A549 (cell line): Measurements from ENCODE around the gene ACADVL. TPM values are rescaled to one million over a fixed set of nuclear protein-coding genes. Genes with fewer than 3 reads are reported as not detected.

Source experiments
- ATAC-seq, 2 experiments: fragments of 200-7000 bp in 1 of 2; fragments of >200 bp in 1 of 2; cut with Nextera tagmentation in 1 of 2; cut with Tn5 transposase in 1 of 2; 3 replicates each; pipeline versions ENCODE4 v1.8.0 to v1.9.1; 2018 to 2020; ENCODE audit warnings: mild to moderate bottlenecking in 1 of 2, moderate library complexity in 1 of 2
- CTCF ChIA-PET: fragments of 300-600 bp; sonication (Branson Sonifier 250); formaldehyde crosslinking; extraction: SDS; loops from one replicate; lab custom pipeline; 2021; ENCODE audit warnings: antibody characterized with exemption, inconsistent platforms; lab: Yijun Ruan, JAX
- POLR2A ChIA-PET: fragments of 350-600 bp; formaldehyde crosslinking; extraction: SDS; loops from one replicate; lab custom pipeline; 2021; ENCODE audit warnings: antibody characterized with exemption, inconsistent platforms; lab: Yijun Ruan, JAX
- DNase-seq, 2 experiments: peaks; one replicate each; pipeline versions ENCODE4 v3.0.0 to v3.0.0-alpha.2; 2011 to 2016; ENCODE audit warnings: low read depth in 1 of 2, low spot score in 1 of 2
- FAIRE-seq: peaks from 2 replicates; lab custom pipeline; 2011; peaks lifted over from hg19 to GRCh38; lab: Jason Lieb, UNC
- H3K27ac ChIP-seq, 2 experiments: fragments of >200 bp; sonication (Bioruptor Twin); formaldehyde crosslinking; 3 replicates each; pipeline ENCODE4 v1.5.1; 2016 to 2017
- H3K4me1 ChIP-seq: fragments of >200 bp; sonication (Bioruptor Twin); formaldehyde crosslinking; 3 replicates; pipeline ENCODE4 v1.6.1; 2016
- H3K4me2 ChIP-seq: fragments of >200 bp; sonication (Bioruptor Twin); formaldehyde crosslinking; 3 replicates; pipeline ENCODE4 v1.6.1; 2016
- H3K4me3 ChIP-seq: fragments of >200 bp; sonication (Bioruptor Twin); formaldehyde crosslinking; 3 replicates; pipeline ENCODE4 v1.5.1; 2016
- H3K9me3 ChIP-seq: fragments of >200 bp; sonication (Bioruptor Twin); formaldehyde crosslinking; 3 replicates; pipeline ENCODE4 v1.6.1; 2016
- ATOH8 ChIP-seq: fragments of 250-450 bp; sonication (Bioruptor Pico); IDR thresholded peaks from 2 replicates; pipeline ENCODE4 v1.5.0; 2020; ENCODE audit warnings: low read depth, mild to moderate bottlenecking, moderate library complexity
- BHLHE40 ChIP-seq: IDR thresholded peaks from 2 replicates; pipeline ENCODE4 v1.6.1; 2012; ENCODE audit warnings: low read depth, low read length, inconsistent platforms
- CEBPB ChIP-seq, 2 experiments: fragments of >200 bp in 1 of 2; sonication (Bioruptor Twin) in 1 of 2; formaldehyde crosslinking in 1 of 2; IDR thresholded peaks; 2 replicates each; pipeline ENCODE4 v1.6.1; 2012 to 2016
- CTCF ChIP-seq: fragments of >200 bp; sonication (Bioruptor Twin); formaldehyde crosslinking; IDR thresholded peaks from 3 replicates; pipeline ENCODE4 v1.5.1; 2016
- EHF ChIP-seq: fragments of 250-450 bp; sonication (Bioruptor Pico); IDR thresholded peaks from 2 replicates; pipeline ENCODE4 v1.5.0; 2020; ENCODE audit warnings: mild to moderate bottlenecking
- ELK1 ChIP-seq: fragments of 150-350 bp; IDR thresholded peaks from 2 replicates; pipeline ENCODE4 v1.6.1; 2014; ENCODE audit warnings: low read depth, mild to moderate bottlenecking, low read length
- EP300 ChIP-seq, 2 experiments: fragments of >200 bp; sonication (Bioruptor Twin); formaldehyde crosslinking; IDR thresholded peaks; 2 replicates in 1 of 2; 3 replicates in 1 of 2; pipeline ENCODE4 v1.6.1; 2016 to 2017
- ESRRA ChIP-seq: fragments of 150-350 bp; IDR thresholded peaks from 2 replicates; pipeline ENCODE4 v1.6.1; 2014; ENCODE audit warnings: mild to moderate bottlenecking, low read length, borderline replicate concordance
- HDAC2 ChIP-seq: fragments of 200-600 bp; sonication (generic); IDR thresholded peaks from 2 replicates; pipeline ENCODE4 v1.6.1; 2016
- HOXA7 ChIP-seq: fragments of 250-450 bp; sonication (Bioruptor Pico); IDR thresholded peaks from 2 replicates; pipeline ENCODE4 v1.5.0; 2020; ENCODE audit warnings: mild to moderate bottlenecking, moderate library complexity
- JUNB ChIP-seq: fragments of >200 bp; sonication (Bioruptor Twin); formaldehyde crosslinking; IDR thresholded peaks from 2 replicates; pipeline ENCODE4 v1.6.1; 2016
- KDM1A ChIP-seq: fragments of 200-600 bp; sonication (generic); IDR thresholded peaks from 2 replicates; pipeline ENCODE4 v1.6.1; 2016; ENCODE audit warnings: low read depth, mild to moderate bottlenecking
- MAZ ChIP-seq: fragments of 150-350 bp; IDR thresholded peaks from 2 replicates; pipeline ENCODE4 v1.6.1; 2014; ENCODE audit warnings: antibody characterized with exemption, low read depth, low read length, borderline replicate concordance
- NPAS2 ChIP-seq: fragments of 250-450 bp; sonication (Bioruptor Pico); IDR thresholded peaks from 2 replicates; pipeline ENCODE4 v1.8.0; 2022; ENCODE audit warnings: mild to moderate bottlenecking, moderate library complexity, borderline replicate concordance
- PHF8 ChIP-seq: fragments of 200-600 bp; sonication (generic); IDR thresholded peaks from 2 replicates; pipeline ENCODE4 v1.6.1; 2016; ENCODE audit warnings: low read depth, mild to moderate bottlenecking, antibody characterized with exemption, moderate library complexity, borderline replicate concordance
- POLR2A ChIP-seq: IDR thresholded peaks from 2 replicates; pipeline ENCODE4 v1.6.1; 2012; ENCODE audit warnings: mild to moderate bottlenecking, low read length
- RAD21 ChIP-seq, 2 experiments: fragments of >200 bp in 1 of 2; sonication (Bioruptor Twin) in 1 of 2; formaldehyde crosslinking in 1 of 2; IDR thresholded peaks in 1 of 2; conservative IDR thresholded peaks in 1 of 2; 2 replicates in 1 of 2; 3 replicates in 1 of 2; pipeline ENCODE4 v1.6.1; 2012 to 2018; ENCODE audit warnings: inconsistent platforms in 1 of 2
- RARB ChIP-seq: fragments of 250-450 bp; sonication (Bioruptor Pico); IDR thresholded peaks from 2 replicates; pipeline ENCODE4 v1.8.0; 2021; ENCODE audit warnings: mild to moderate bottlenecking, moderate library complexity
- RCOR1 ChIP-seq: fragments of 150-350 bp; IDR thresholded peaks from 2 replicates; pipeline ENCODE4 v1.6.1; 2014; ENCODE audit warnings: antibody characterized with exemption, low read length, low read depth
- RNF2 ChIP-seq: fragments of 200-600 bp; sonication (generic); IDR thresholded peaks from 2 replicates; pipeline ENCODE4 v1.6.1; 2016; ENCODE audit warnings: low read depth, mild to moderate bottlenecking, antibody characterized with exemption, moderate library complexity, borderline replicate concordance
- TP53 ChIP-seq: fragments of 250-450 bp; sonication (Bioruptor Pico); IDR thresholded peaks from 2 replicates; pipeline ENCODE4 v1.5.0; 2021; ENCODE audit warnings: mild to moderate bottlenecking, moderate library complexity
- ZSCAN20 ChIP-seq: fragments of 250-450 bp; sonication (Bioruptor Pico); IDR thresholded peaks from 2 replicates; pipeline ENCODE4 v1.8.0; 2022; ENCODE audit warnings: mild to moderate bottlenecking, moderate library complexity
- WGBS: methylation state at CpG from one replicate; pipeline ENCODE4 v1.1.6; 2017; ENCODE audit errors: missing lambda C conversion rate; 5-methylcytosine and 5-hydroxymethylcytosine counted together
- polyA plus RNA-seq, 4 experiments: library from polyadenylated mRNA; depleted of rRNA in 3 of 4; stranded (reverse); fragments of >200 nt; fragmentation: RNase III in 1 of 4; extraction: RNeasy Plus Mini Kit Qiagen cat#74134 plus additional on column Dnase treatment in 1 of 4; gene quantifications; 2 replicates in 3 of 4; 3 replicates in 1 of 4; pipeline ENCODE4 v1.2.3, GENCODE V29; 2011 to 2017
- TF ChIP-seq, protein P1 (sequence below): fragments of >200 bp; sonication (Bioruptor Twin); formaldehyde crosslinking; IDR thresholded peaks from 3 replicates; pipeline ENCODE4 v1.6.1; 2016
- TF ChIP-seq, protein P2 (sequence below): IDR thresholded peaks from 2 replicates; pipeline ENCODE4 v1.6.1; 2012; ENCODE audit warnings: low read depth, borderline replicate concordance

The ACADVL gene
- polyA plus RNA-seq, 2 of the 4 experiments (the other 2 are of a cell fraction), result 238 to 425 TPM

DNA sequence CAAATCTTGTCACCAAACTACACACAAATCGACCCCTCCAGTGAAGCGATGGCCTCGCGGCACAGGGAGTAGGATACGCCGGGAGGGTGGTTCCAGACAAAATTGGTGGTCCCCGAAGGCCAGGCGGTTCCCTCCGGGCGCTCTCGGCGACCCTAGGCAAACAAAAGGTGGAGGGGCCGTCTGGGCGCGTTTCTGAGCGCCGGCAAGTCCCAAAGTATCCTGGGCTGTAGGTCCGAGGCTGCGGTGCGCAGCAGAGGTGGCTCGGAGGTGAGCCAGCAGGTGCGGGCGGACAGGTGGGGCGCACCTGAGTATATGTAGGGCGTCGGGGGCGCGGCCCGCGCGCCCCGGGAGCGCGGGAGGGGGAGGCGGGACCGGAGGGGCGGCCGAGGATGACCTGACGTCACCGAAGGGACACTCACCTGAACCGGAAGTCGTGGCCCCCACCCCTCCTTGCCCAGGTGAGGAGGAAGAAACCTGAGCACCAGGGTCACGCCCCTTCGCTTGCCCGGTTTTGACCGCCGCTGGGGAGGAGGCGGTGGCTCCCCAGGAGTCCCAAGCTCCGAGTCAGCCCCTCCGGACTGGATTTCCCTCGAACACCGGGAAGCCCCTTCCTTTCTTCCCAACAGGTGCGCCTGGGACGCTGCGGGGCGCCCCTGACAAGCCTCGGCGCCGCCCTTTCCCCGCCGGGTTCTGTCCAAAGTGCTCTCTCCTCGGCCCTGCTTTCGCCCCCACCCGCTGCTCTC is 42.6 kb downstream of the ACADVL start, which contains the start of gene CLDN7:
CLDN7 (minus strand) TSS at position 287 of the 743 bp plus-strand sequence. CDS start 435 bp downstream, outside the sequence.
- Histone ChIP-seq H3K4me1 (peaks cover 65% of the 10 kb centered on the region), H3K4me2 (peak within 1 kb of the TSS; percentile 79), H3K27ac (peak within 1 kb of the TSS; percentile 73 to 83), H3K4me3 (no peak within 1 kb of the TSS), H3K9me3 (no peaks in the 10 kb centered on the region)
- no peak for ATAC-seq
- ChIA-PET POLR2A (no interaction called here), CTCF (interaction anchor here (1.1 to 4.3 kb wide), 4 partner anchors 18 to 34 kb away, joined by 3 to 52 read pairs (median 4); partner anchors contain the start of gene SLC2A4)
- TF ChIP-seq EP300 (IDR thresholded peaks at IDR 0.05) (no peak), ELK1 (no peak), HDAC2 (no peak), POLR2A (no peak), EHF (no peak), RARB (CRISPR knock-in tag) (no peak), ATOH8 (no peak), PHF8 (no peak), ZSCAN20 (CRISPR knock-in tag) (no peak), JUNB (no peak), BHLHE40 (no peak), HOXA7 (no peak), KDM1A (no peak), TP53 (CRISPR knock-in tag) (no peak)
- TF ChIP-seq, protein P1, sequence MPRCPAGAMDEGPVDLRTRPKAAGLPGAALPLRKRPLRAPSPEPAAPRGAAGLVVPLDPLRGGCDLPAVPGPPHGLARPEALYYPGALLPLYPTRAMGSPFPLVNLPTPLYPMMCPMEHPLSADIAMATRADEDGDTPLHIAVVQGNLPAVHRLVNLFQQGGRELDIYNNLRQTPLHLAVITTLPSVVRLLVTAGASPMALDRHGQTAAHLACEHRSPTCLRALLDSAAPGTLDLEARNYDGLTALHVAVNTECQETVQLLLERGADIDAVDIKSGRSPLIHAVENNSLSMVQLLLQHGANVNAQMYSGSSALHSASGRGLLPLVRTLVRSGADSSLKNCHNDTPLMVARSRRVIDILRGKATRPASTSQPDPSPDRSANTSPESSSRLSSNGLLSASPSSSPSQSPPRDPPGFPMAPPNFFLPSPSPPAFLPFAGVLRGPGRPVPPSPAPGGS, result no peak
- TF ChIP-seq, protein P2, sequence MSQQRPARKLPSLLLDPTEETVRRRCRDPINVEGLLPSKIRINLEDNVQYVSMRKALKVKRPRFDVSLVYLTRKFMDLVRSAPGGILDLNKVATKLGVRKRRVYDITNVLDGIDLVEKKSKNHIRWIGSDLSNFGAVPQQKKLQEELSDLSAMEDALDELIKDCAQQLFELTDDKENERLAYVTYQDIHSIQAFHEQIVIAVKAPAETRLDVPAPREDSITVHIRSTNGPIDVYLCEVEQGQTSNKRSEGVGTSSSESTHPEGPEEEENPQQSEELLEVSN, result no peak
- FAIRE-seq, result no peak
- DNase-seq, result no peak
- WGBS, result 90% methylated on average over 64 of the region's 64 CpGs

GRCh38 chr17:7262935-7263800 is 43.4 kb downstream of the ACADVL start:
- Histone ChIP-seq H3K9me3 (no peaks in the 10 kb centered on the region), H3K4me2 (peak overlapping the region; percentile 79), H3K27ac (peak overlapping the region; percentile 73 to 83), H3K4me3 (no peak overlapping the region), H3K4me1 (peaks cover 65% of the 10 kb centered on the region)
- CTCF ChIA-PET, result interaction anchor here (1.1 to 4.3 kb wide), 5 partner anchors 9 to 217 kb away, joined by 3 to 52 read pairs (median 4); partner anchors contain the start of gene SLC2A4
- FAIRE-seq (no peak), ATAC-seq (peak; percentile 20 to 22; a peak in 4 of 6 replicates), DNase-seq (peak in 1 of 2 experiments; percentile 46)
- WGBS, result 65% methylated on average over 26 of the region's 26 CpGs
- POLR2A ChIA-PET, result interaction anchor here (0.8 kb wide), 1 partner anchor 44 kb away, joined by 4 read pairs; the partner anchor contains the start of gene DLG4
- TF ChIP-seq CTCF (no peak), ELK1 (no peak), HDAC2 (no peak), MAZ (no peak), EP300 (IDR thresholded peaks at IDR 0.05) (no peak), RAD21 (conservative IDR thresholded peaks at IDR 0.05 in 1 of 2, IDR thresholded peaks at IDR 0.05 in 1 of 2) (no peak), ATOH8 (no peak), CEBPB (IDR thresholded peaks at IDR 0.05) (no peak), RCOR1 (no peak), ESRRA (no peak), TP53 (CRISPR knock-in tag) (no peak), RNF2 (no peak), HOXA7 (no peak), NPAS2 (CRISPR knock-in tag) (no peak)
- TF ChIP-seq, protein P2, result no peak
